GM19438 (cell line): ENCODE data around the gene SUSD5.
"Not testable (repeated sequence)": the region's sequence is repeated elsewhere in the genome, so short reads cannot be mapped to it uniquely, and the experiment has no call there.

Experiments used
- ATAC-seq: cut with Tn5 transposase; IDR thresholded peaks from one replicate; pipeline ENCODE4 v1.9.1; 2021; ENCODE audit warnings: low read depth; ENCODE audit not compliant: unreplicated experiment

The SUSD5 gene

GRCh38 chr3:33201195-33201594, 17.4 kb downstream of the SUSD5 start:
- ATAC-seq, result no peak

DNA sequence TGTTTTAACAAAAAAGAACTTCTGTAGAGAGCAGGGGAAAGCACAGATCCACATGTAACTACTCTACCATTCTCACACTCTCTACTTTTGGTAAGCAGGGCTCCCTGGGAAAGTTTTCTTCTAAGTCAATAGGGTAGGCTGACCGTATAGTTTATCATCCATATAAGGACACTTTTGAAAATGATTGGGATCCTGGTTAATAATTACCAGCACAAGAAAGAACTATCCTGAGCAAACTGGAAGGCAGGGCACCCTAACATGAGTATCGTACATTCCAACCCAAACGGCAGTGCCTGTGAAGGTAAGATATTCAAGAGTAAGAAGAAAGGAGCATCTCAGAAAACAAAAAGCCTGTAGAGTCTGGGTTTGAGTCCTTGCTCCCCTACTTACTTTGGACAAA, 22.1 kb downstream of the SUSD5 start:
- ATAC-seq, result no peak

DNA sequence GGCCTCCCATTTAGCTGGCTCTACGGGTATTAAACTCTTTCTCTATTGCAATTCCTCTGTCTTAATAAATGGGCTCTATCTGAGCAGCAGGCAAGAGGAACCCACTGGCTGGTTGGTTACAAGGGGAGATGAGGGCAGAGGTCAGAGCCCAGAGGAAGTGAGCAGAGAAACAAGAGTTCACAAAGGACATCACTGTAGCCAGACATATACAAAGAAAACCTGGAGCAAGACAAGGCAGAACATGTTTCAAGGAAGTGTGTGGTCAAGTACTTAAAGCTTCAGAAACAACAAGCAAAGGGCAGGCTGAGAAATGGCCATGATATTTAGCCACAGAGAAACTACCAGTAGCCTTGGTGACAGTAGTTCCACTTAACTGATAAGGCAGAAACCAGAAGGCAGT, 24.3 kb downstream of the SUSD5 start:
- no peak for ATAC-seq

- ATAC-seq, result no peak
Measured at GRCh38 chr3:33187368-33187634, 31.3 kb downstream of the SUSD5 start.

DNA sequence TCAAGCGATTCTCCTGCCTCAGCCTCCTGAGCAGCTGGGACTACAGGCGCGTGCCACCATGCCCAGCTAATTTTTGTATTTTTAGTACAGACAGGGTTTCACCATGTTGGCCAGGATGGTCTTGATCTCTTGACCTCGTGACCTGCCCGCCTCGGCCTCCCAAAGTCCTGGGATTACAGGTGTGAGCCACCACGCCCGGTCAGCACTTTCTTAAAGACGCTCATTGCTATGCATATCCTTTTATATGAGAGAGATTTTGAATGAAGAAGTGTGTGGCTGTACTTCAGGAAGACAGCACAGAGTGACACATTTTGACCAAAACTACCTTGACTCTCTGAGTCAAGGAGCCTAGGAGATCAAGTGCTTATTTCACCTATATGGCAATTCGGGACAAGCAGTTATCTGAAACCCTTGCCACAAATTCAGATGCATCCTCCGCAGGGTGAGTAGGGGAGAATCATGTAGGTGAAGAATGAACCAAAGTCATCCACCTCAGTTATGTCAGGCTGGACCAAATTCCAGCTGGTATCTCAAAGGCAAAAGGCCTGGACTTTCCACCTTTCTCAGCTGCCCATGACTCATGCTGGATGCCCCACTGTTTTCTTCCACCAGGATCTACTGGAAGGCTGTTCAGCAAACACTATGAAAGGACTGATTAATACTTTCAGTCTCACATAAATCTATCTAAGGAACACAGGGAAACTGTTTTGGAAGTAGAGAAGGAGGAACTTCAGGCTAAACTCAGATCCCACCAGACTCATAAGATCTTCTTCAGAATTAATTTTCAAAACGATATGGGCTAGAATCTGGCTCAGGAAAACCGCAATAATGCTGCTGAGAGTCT, 31.9 kb downstream of the SUSD5 start:
- ATAC-seq, result no peak

DNA sequence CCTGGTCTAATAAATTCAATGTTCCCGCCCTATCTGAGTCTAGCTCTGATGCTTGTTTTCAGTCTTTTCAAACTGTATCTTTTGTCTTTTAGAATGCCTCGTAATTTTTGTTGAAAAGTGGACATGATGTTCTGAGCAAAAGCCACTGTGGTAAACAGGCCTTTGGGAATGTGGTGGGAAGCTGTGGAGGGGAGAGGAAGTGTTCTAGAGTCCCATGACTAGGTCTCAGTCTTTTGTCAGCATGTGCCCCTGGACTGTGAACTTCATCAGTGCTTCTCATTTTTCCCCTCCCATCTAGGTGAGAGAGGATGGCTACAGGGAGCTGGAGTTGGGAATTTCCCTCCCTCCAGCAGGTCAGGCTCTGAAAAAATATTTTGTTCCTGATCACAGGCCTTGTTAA, 33.7 kb downstream of the SUSD5 start:
- no peak for ATAC-seq

DNA sequence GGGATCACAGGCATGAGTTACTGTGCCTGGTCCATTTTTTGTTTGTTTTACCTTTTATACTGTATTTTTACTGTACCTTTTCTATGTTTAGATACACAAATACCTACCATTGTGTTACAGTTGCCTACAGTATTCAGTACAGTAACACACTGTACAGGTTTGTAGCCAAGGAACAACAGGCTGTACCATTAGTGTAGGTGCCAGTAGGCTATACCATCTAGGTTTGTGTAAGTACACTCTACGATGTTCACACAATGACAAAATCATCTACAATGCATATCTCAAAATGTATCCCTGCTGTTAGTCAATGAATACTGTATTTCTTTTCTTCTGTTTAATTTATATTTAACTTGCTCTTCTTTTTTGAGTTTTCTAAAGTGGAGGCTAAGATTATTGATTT, 37.0 kb downstream of the SUSD5 start:
- not testable (repeated sequence) for ATAC-seq

- ATAC-seq, result no peak
Measured at GRCh38 chr3:33181229-33181628, 37.4 kb downstream of the SUSD5 start.

DNA sequence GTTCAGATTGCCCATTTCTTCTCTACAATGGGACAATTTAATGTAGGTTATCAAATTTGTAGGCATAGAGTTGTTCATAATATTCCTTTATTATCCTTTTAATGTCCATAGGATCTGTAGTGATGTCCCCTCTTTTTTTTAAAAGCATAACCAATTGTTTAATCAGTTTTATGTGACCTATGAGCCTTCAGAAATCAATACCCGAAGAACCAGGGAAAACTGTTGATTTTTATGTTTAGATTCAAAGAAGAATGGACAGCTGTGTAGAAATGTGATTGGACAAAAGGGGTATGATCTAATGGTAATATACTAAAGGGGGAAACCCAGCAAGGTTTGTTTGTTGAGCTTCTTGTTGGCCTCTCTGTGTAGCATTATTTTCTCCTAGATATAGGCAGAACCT, 39.5 kb downstream of the SUSD5 start:
- ATAC-seq, result no peak

GRCh38 chr3:33174711-33175414, 43.7 kb downstream of the SUSD5 start:
- ATAC-seq, result no peak

GRCh38 chr3:33174095-33174494, 44.5 kb downstream of the SUSD5 start:
- no peak for ATAC-seq

DNA sequence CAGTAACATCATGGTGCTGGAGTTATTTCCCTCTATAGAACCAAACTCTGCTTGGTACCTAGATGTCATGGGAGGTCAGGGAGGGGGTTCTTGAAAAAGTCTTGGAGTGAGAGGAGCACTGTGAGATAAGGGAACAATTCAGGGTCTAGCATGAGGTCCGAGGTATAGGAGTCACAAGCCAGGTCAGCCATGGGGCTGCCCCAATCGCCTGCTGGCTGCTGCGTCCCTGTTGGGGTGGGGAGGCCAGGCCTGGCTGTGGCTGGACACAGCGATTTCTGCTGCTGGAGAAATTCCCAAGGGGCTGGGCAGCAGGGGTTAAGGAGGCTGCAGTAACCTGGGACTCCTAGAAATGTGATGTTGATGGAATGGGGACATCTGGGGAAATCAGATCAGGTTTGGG, 44.9 kb downstream of the SUSD5 start:
- no peak for ATAC-seq

GRCh38 chr3:33173103-33173502, 45.5 kb downstream of the SUSD5 start:
- no peak for ATAC-seq

GRCh38 chr3:33171580-33171979, 47.0 kb downstream of the SUSD5 start:
- ATAC-seq, result no peak

DNA sequence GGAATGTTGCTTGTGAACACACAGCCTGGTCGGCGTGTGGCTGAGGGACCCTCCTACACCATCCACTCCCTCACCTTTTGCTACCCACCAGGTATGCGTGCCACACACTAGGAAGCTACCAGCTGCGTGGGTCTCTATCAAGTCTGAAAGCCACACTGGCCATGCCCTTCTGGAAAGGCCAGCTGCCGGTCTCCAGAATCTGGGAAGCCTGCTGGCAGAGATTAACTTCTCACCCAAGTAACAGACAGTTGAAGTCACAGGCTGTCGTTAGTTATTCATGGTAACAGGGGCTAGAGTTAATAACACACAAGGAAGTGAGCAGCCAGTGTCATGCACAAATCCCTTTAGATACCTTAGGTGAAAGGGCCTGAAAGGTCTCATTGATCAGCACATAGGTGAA, 48.1 kb downstream of the SUSD5 start:
- no peak for ATAC-seq

DNA sequence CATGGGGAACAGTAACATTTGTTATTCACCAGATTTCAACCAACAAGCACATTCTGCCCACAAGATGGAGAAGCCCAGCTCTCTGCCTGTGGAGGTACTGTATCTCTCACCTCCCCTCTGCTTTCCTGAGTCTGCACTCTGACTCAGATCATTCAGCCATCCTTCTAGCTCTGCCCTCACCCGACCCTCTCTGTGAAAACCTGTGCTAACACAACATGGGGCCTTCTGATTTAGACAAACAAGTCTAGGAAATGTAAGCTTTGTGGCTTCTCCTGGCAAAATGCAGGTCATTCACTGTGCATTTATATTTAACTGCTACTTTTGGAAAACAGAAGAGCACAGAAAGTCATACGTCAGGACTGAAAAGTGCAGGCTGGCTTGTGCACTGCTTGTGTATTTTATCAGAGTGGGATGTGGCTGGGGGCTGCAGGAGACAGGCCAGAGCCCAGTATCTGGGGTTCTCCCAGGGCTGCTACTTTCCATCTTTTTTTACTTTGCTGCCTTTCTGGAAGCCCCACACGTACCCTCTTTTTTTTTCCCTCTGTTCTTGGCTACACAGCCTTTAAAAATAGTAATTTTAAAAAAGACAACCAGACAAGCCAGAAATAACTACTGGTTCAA, 50.8 kb downstream of the SUSD5 start:
- ATAC-seq, result no peak

GRCh38 chr3:33167284-33167683, 51.3 kb downstream of the SUSD5 start:
- no peak for ATAC-seq

DNA sequence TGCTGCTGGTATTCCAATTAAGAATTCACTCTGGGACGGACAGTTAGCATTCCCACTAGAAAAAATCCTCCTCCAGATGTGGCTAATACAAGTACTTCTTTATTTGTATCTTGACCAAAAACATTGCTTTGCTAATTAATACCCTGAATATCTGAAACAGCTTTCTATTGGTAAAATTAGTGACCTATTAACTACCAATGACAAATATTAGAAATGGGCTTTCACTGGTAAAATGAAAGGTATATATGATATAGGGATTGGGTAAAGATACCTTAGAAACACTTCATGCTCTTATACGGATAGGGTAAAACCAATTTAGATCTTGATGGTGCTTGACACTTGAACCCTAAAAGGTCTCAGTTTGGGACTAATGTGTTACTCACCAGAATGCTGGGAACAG, 52.5 kb downstream of the SUSD5 start:
- no peak for ATAC-seq

DNA sequence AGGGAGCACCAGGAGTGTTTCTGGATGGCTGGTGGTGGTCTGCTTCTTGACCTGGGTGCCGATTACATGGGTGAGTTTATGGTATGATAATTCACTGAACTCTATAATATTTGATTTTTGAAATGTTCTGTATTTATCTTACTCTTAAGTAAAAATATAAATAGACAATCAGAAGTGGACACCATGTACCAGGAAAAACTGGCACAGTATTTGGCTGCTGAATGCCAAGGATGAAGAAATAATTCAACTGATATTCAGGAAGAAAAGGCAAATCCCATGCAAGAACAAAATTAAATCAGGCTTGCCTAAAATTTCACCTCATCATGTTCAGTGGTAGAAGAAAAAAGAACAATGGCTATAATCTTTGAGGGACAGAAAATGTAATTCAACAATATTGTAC, 53.2 kb downstream of the SUSD5 start:
- no peak for ATAC-seq

DNA sequence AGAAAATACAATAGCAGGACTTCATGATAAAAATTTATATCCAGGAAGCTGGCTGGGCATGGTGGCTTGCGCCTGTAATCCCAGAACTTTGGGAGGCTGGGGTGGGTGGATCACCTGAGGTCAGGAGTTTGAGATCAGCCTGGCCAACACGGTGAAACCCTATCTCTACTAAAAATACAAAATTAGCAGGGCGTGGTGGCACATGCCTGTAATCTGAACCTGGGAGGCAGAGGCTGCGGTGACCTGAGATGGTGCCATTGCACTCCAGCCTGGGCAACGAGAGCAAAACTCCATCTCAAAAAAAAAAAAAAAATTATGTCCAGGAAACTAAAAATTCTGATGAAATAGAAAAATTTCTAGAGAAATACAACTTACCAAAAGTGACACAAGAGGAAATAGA, 56.0 kb downstream of the SUSD5 start:
- ATAC-seq, result not testable (repeated sequence)

- ATAC-seq, result no peak
Measured at GRCh38 chr3:33159981-33160380, 58.6 kb downstream of the SUSD5 start.

- no peak for ATAC-seq
Measured at GRCh38 chr3:33159234-33159633, 59.4 kb downstream of the SUSD5 start.
